ENCODE data around the gene AMIGO3. TPM values are rescaled to one million over a fixed set of nuclear protein-coding genes. Genes with fewer than 3 reads are reported as not detected.

Gene AMIGO3
- total and polyA plus RNA-seq, 2 of the 8 experiments (the other 6 are each of a cell fraction or from before 2014, with no cell fraction given), result 1.6 to 8.8 TPM

- no peaks in the 10 kb centered on the region for H3K23me2 ChIP-seq (ENCODE audit: low read depth, low read length)
- no peak overlapping the region for H2BK20ac ChIP-seq (ENCODE audit: low read length)
- H3K4me2 ChIP-seq (ENCODE audit: insufficient read depth in 1 of 2, low read depth in 2 of 2, low read length in 2 of 2), result no peak overlapping the region
- no peak overlapping the region for H3K4me3 ChIP-seq (ENCODE audit: extremely low read depth in 1 of 4, insufficient read depth in 2 of 4, low read depth in 3 of 4, low read length in 4 of 4)
- no peaks in the 10 kb centered on the region for H3K79me1 ChIP-seq (ENCODE audit: low read depth, low read length)
- no peak overlapping the region for H4K8ac ChIP-seq (ENCODE audit: extremely low read depth, insufficient read depth, low read length)
- WGBS, 2 experiments (ENCODE audit: extremely low coverage in 1 of 2, insufficient coverage in 1 of 2, insufficient read length in 1 of 2, insufficient replicate concordance in 2 of 2, low coverage in 1 of 2, low lambda C conversion rate in 2 of 2, missing lambda C conversion rate in 1 of 2), result 96% methylated on average over 4 of the region's 4 CpGs; no CpG with 5 or more reads in 1 of the 2 experiments
- no peak overlapping the region for H4K5ac ChIP-seq (ENCODE audit: insufficient read length, low read depth, low read length)
- H4K20me1 ChIP-seq (replicated peaks in 1 of 2; ENCODE audit: control insufficient read depth in 1 of 2, insufficient read depth in 2 of 2, low read length in 2 of 2), result peaks cover 0 to 2% of the 10 kb centered on the region in 2 experiments
- H3K18ac ChIP-seq (ENCODE audit: extremely low read depth, low read length), result no peak overlapping the region
- ChIA-PET CTCF (ENCODE audit: partially characterized antibody) (interaction anchor here (0.5 to 1.4 kb wide), 4 partner anchors 12 to 123 kb away, joined by 3 to 6 read pairs (median 3); no protein-coding TSS in a partner anchor), POLR2A (ENCODE audit: partially characterized antibody) (no interaction called here)
- no peak overlapping the region for H2AFZ ChIP-seq (ENCODE audit: low read length)
- no peak overlapping the region for H4K91ac ChIP-seq (replicated peaks; ENCODE audit: insufficient read length, low read length)
- H3K23ac ChIP-seq (ENCODE audit: insufficient read length), result no peak overlapping the region
- FAIRE-seq (no peak), DNase-seq (ENCODE audit: low read depth in 1 of 2, low spot score in 2 of 2) (no peak)
- H2BK15ac ChIP-seq (ENCODE audit: low read length), result no peak overlapping the region
- no peak overlapping the region for H2AK5ac ChIP-seq (ENCODE audit: low read depth, low read length)
- H3K14ac ChIP-seq (ENCODE audit: insufficient read length), result no peak overlapping the region
- H3K79me2 ChIP-seq (ENCODE audit: control insufficient read depth in 1 of 2, insufficient read depth in 2 of 2, low read length in 2 of 2), result no peaks in the 10 kb centered on the region
- no peaks in the 10 kb centered on the region; a peak in 1 of 7 replicates for H3K4me1 ChIP-seq (replicated peaks in 1 of 4; ENCODE audit: control insufficient read depth in 3 of 4, insufficient read depth in 4 of 4, low read length in 3 of 4)
- no peak overlapping the region for H3K56ac ChIP-seq (replicated peaks; ENCODE audit: insufficient read length, low read depth, low read length)
- H3K27me3 ChIP-seq (replicated peaks in 1 of 4; ENCODE audit: control insufficient read depth in 3 of 4, extremely low read depth in 1 of 4, insufficient read depth in 3 of 4, low read length in 3 of 4), result no peaks in the 10 kb centered on the region
- no peaks in the 10 kb centered on the region for H3K9me3 ChIP-seq (ENCODE audit: insufficient read depth in 2 of 2, low read depth in 1 of 2, low read length in 1 of 2)
- H3K36me3 ChIP-seq (ENCODE audit: control insufficient read depth in 2 of 4, insufficient read depth in 4 of 4, low read length in 3 of 4), result peaks cover 14 to 36% (median 32%) of the 10 kb centered on the region in 4 experiments
- no peak overlapping the region for H2BK120ac ChIP-seq (replicated peaks; ENCODE audit: low read depth, low read length)
- no peak overlapping the region for H2BK12ac ChIP-seq (ENCODE audit: low read depth, low read length)
- H3K4ac ChIP-seq (replicated peaks; ENCODE audit: insufficient read length, low read depth, low read length), result no peak overlapping the region
- no peak overlapping the region for H3K9ac ChIP-seq (replicated peaks in 1 of 4; ENCODE audit: extremely low read depth in 1 of 4, low read depth in 3 of 4, low read length in 3 of 4)
- H2BK5ac ChIP-seq (ENCODE audit: low read depth, low read length), result no peak overlapping the region
- no peak overlapping the region for H3K27ac ChIP-seq (ENCODE audit: low read depth, low read length)
- TF ChIP-seq CEBPB (IDR thresholded peaks at IDR 0.05; ENCODE audit: low read depth, low read length) (no peak), CHD2 (IDR thresholded peaks at IDR 0.05; ENCODE audit: low read length) (no peak), SP4 (IDR thresholded peaks at IDR 0.05; ENCODE audit: low read length) (no peak)
Observed at GRCh38 chr3:49729966-49730609, 10.6 kb upstream of the AMIGO3 start.
